Neural cell (in vitro differentiated cells): Measurements from ENCODE around the gene ZNF366.

Experiments
- EP300 ChIP-seq: fragments of 450-650 bp; conservative IDR thresholded peaks from 2 replicates; pipeline ENCODE4 v1.6.1; 2014; ENCODE audit warnings: antibody characterized with exemption, mild to moderate bottlenecking, moderate library complexity; ENCODE audit not compliant: poor library complexity, severe bottlenecking
- EZH2 ChIP-seq: fragments of 200-600, 300-800 bp; shearing (Covaris generic), sonication (generic); IDR thresholded peaks from 2 replicates; pipeline ENCODE4 v1.6.1; 2014; ENCODE audit warnings: antibody characterized with exemption, low read length, borderline replicate concordance, mild to moderate bottlenecking; ENCODE audit not compliant: insufficient read depth, poor library complexity, severe bottlenecking
- MXI1 ChIP-seq: fragments of 450-650 bp; conservative IDR thresholded peaks from 2 replicates; pipeline ENCODE4 v1.6.1; 2014; ENCODE audit warnings: antibody characterized with exemption, mild to moderate bottlenecking; ENCODE audit not compliant: poor library complexity, severe bottlenecking
- POLR2AphosphoS5 ChIP-seq: IDR thresholded peaks from 2 replicates; pipeline ENCODE4 v1.6.1; 2012
- SMC3 ChIP-seq: fragments of 450-650 bp; conservative IDR thresholded peaks from 2 replicates; pipeline ENCODE4 v1.6.1; 2014; ENCODE audit warnings: antibody characterized with exemption, mild to moderate bottlenecking, moderate library complexity; ENCODE audit not compliant: poor library complexity
- TAF1 ChIP-seq: IDR thresholded peaks from 2 replicates; pipeline ENCODE4 v1.6.1; 2012; ENCODE audit warnings: low read depth
- TF ChIP-seq, protein P1 (sequence below): fragments of 450-650 bp; IDR thresholded peaks from 2 replicates; pipeline ENCODE4 v1.5.1; 2014; ENCODE audit warnings: antibody characterized with exemption, mild to moderate bottlenecking, moderate library complexity; ENCODE audit not compliant: poor library complexity, severe bottlenecking
- TF ChIP-seq, protein P2 (sequence below): IDR thresholded peaks from 2 replicates; pipeline ENCODE4 v1.6.1; 2012; ENCODE audit warnings: borderline replicate concordance

- TF ChIP-seq, protein P1, sequence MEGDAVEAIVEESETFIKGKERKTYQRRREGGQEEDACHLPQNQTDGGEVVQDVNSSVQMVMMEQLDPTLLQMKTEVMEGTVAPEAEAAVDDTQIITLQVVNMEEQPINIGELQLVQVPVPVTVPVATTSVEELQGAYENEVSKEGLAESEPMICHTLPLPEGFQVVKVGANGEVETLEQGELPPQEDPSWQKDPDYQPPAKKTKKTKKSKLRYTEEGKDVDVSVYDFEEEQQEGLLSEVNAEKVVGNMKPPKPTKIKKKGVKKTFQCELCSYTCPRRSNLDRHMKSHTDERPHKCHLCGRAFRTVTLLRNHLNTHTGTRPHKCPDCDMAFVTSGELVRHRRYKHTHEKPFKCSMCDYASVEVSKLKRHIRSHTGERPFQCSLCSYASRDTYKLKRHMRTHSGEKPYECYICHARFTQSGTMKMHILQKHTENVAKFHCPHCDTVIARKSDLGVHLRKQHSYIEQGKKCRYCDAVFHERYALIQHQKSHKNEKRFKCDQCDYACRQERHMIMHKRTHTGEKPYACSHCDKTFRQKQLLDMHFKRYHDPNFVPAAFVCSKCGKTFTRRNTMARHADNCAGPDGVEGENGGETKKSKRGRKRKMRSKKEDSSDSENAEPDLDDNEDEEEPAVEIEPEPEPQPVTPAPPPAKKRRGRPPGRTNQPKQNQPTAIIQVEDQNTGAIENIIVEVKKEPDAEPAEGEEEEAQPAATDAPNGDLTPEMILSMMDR: no peak
- TF ChIP-seq POLR2AphosphoS5 (no peak), EZH2 (no peak), TAF1 (no peak), EP300 (no peak), SMC3 (no peak), MXI1 (no peak)
- TF ChIP-seq, protein P2, sequence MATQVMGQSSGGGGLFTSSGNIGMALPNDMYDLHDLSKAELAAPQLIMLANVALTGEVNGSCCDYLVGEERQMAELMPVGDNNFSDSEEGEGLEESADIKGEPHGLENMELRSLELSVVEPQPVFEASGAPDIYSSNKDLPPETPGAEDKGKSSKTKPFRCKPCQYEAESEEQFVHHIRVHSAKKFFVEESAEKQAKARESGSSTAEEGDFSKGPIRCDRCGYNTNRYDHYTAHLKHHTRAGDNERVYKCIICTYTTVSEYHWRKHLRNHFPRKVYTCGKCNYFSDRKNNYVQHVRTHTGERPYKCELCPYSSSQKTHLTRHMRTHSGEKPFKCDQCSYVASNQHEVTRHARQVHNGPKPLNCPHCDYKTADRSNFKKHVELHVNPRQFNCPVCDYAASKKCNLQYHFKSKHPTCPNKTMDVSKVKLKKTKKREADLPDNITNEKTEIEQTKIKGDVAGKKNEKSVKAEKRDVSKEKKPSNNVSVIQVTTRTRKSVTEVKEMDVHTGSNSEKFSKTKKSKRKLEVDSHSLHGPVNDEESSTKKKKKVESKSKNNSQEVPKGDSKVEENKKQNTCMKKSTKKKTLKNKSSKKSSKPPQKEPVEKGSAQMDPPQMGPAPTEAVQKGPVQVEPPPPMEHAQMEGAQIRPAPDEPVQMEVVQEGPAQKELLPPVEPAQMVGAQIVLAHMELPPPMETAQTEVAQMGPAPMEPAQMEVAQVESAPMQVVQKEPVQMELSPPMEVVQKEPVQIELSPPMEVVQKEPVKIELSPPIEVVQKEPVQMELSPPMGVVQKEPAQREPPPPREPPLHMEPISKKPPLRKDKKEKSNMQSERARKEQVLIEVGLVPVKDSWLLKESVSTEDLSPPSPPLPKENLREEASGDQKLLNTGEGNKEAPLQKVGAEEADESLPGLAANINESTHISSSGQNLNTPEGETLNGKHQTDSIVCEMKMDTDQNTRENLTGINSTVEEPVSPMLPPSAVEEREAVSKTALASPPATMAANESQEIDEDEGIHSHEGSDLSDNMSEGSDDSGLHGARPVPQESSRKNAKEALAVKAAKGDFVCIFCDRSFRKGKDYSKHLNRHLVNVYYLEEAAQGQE: no peak
Measured at GRCh38 chr5:72477644-72478043, 29.6 kb downstream of the ZNF366 start.
